Measurements from ENCODE around the gene FDX2.
"Not testable (repeated sequence)": the region's sequence is repeated elsewhere in the genome, so short reads cannot be mapped to it uniquely, and the experiment has no call there.

The FDX2 gene

DNA sequence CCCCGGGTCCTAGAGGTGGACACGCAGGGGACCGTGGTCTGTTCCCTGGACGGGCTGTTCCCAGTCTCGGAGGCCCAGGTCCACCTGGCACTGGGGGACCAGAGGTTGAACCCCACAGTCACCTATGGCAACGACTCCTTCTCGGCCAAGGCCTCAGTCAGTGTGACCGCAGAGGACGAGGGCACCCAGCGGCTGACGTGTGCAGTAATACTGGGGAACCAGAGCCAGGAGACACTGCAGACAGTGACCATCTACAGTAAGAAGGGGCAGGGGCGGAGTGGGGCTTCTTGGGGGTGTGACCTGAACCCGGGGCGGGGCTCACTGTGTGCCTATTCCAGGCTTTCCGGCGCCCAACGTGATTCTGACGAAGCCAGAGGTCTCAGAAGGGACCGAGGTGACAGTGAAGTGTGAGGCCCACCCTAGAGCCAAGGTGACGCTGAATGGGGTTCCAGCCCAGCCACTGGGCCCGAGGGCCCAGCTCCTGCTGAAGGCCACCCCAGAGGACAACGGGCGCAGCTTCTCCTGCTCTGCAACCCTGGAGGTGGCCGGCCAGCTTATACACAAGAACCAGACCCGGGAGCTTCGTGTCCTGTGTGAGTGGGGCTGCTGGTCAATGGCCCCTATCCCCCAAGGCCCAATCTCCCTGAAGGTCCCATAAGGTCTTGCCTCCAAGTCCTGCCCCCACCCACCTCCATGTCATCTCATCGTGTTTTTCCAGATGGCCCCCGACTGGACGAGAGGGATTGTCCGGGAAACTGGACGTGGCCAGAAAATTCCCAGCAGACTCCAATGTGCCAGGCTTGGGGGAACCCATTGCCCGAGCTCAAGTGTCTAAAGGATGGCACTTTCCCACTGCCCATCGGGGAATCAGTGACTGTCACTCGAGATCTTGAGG, 31.5 kb downstream of the FDX2 start:
- DNase-seq (ENCODE audit: low spot score): no peak

DNA sequence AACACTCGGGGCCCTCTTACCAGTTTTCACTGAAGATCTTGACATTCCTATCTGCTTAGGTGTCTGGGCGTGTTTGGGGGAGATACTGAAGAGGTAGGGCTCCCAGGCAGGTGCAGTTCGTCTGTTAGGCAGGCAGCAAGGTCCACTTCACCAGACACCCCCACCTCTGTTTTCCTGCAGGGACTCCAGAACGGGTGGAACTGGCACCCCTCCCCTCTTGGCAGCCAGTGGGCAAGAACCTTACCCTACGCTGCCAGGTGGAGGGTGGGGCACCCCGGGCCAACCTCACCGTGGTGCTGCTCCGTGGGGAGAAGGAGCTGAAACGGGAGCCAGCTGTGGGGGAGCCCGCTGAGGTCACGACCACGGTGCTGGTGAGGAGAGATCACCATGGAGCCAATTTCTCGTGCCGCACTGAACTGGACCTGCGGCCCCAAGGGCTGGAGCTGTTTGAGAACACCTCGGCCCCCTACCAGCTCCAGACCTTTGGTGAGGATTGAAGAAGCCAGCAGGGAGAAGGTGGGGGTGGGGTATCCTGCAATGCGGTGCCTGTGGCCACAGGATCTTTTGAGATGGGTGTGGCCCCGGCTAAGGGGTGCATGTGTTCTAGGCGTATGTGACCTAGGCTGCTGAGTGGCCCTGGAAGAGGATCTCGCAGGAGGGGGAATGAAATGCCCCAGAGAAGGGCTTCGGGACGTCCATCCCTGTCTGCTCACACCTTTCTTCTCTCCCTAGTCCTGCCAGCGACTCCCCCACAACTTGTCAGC, 32.3 kb downstream of the FDX2 start:
- DNase-seq (ENCODE audit: low spot score): no peak

DNA sequence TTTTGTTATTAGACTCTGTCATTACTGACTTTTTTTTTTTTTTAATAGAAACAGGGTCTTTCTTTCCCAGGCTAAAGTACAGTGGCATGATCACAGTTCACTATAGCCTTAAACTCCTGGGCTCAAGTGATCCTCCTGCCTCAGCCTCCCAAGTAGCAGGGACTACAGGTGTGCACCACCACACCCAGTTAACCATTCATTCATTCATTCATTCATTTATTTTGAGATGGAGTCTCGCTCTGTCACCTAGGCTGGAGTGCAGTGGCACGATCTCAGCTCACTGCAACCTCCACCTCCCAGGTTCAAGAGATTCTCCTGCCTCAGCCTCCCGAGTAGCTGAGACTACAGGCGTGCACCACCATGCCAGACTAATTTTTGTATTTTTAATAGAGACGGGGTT, 33.8 kb downstream of the FDX2 start:
- not testable (repeated sequence) for DNase-seq (ENCODE audit: low spot score)

DNA sequence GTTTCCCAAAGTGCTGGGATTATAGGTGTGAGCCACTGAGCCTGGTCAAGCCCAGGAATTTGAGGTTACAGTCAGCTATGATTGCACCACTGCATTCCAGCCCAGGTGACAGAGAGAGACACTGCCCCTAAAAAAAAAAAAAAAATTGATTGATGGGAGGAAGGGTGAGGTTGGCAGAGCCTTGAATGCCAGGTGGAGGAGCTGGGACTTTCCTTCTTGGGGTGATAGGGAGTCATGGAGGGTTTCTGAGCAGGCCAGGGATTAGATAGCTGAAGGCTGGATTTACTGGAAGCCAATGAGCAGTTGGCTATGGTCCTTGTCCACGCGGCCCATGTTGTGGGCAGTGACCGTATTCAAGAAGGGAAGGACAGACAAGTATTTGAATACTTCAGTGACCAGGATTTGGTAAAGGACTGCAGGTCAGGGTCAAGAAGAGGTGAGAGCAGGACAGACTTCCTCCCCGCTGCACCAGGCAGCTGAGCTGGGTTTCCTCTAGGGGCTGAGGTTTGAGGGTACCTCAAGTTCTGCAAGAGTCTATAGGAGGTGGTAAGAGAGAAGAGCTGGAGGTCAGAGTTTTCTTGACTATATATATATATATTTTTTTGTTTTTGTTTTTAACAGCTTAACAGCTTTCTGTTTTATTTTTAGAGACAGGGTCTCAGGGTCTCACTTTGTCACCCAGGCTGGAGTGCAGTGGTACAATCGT, 35.9 kb downstream of the FDX2 start:
- DNase-seq (ENCODE audit: low spot score): no peak

DNA sequence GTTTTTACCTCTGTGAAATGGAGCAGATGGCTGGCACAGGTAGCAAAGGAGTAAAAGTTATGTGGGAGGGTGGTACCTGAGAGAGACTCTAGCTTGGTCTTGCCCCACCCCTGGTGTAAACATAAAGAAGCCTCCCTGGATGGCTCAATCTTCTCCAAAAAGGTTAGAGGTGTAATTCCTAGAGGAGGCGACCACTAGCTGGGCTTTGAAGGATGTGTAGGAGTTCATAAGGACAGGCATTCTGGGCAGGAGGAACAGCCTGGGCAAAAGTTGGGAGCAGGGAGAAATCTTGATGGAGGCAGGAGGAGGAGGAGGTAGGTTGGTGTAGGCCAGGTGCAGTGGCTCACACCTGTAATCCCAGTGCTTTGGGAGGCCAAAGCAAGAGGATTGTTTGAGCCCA, 36.9 kb downstream of the FDX2 start:
- DNase-seq (ENCODE audit: low spot score): no peak

DNA sequence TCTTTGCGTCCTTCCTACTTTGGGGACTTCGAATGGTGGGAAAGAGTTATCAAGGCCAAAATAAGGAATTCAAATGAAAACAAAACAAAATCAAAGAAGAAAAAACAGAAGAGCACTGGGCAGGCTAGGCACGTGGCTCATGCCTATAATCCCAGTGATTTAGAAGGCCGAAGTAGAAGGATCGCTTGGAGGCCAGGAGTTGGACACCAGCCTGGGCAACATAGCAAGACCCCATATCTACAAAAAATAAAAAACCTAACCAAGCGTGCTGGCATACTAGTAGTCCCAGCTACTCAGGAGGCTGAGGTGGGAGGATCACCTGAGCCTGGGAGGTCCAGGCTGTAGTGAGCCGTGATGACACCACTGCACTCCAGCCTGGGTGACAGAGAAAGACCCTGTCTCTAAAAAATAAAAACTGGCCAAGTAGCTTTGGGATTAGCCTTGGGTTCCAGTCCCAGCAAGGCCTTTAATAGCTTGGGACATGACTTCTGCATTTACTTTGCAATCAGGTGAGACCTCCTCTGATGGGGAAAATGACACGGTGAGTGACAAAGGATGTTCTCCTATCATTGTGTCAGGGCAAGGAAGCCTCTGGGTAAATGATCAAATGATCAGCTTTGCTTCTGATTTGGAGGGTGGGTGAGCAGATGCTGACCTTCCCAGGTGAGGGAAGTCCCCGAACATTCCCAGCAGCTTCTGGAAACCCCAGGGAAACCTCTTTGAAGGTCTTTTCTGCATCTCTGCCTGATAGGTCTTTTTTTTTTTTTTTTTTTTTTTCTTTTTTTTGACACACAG, 37.8 kb downstream of the FDX2 start:
- DNase-seq (ENCODE audit: low spot score): no peak

DNA sequence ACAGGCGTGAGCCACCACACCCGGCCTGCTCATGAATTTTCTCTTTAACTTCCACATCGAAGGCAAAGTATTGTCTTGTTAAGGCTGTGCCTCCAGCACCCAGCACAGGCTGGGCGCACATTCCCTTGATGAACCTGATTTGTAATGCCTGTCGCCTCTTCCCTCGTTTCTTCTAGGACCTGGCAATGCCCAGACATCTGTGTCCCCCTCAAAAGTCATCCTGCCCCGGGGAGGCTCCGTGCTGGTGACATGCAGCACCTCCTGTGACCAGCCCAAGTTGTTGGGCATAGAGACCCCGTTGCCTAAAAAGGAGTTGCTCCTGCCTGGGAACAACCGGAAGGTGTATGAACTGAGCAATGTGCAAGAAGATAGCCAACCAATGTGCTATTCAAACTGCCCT, 41.2 kb downstream of the FDX2 start:
- no peak for DNase-seq (ENCODE audit: low spot score)

DNA sequence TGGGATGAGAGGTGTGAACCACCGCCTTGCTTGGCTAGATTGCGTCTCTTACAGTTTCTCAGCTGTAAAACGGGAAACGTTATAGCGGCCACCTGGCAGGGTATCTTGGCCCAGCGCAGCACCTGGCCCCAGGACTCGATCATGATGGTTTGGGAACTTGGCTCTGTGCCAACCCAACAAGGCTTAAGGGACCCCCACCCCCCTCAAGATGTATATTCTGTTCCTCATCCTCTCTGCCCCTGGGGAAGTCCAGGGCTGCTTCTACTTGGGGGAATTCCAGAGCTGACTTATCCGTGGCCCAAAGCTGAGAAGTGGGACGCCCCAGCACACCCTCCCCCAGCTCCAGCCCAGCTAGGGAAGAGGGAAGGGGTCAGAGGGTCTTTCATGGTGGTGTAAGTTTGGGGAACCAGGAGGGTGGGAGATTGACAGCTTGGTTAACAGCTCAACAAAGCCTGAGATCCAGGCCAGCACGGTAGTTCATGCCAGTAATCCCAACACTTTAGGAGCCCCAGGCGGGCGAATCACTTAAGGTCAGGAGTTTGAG, 44.2 kb downstream of the FDX2 start:
- peak; percentile 30 for DNase-seq (ENCODE audit: low spot score)

DNA sequence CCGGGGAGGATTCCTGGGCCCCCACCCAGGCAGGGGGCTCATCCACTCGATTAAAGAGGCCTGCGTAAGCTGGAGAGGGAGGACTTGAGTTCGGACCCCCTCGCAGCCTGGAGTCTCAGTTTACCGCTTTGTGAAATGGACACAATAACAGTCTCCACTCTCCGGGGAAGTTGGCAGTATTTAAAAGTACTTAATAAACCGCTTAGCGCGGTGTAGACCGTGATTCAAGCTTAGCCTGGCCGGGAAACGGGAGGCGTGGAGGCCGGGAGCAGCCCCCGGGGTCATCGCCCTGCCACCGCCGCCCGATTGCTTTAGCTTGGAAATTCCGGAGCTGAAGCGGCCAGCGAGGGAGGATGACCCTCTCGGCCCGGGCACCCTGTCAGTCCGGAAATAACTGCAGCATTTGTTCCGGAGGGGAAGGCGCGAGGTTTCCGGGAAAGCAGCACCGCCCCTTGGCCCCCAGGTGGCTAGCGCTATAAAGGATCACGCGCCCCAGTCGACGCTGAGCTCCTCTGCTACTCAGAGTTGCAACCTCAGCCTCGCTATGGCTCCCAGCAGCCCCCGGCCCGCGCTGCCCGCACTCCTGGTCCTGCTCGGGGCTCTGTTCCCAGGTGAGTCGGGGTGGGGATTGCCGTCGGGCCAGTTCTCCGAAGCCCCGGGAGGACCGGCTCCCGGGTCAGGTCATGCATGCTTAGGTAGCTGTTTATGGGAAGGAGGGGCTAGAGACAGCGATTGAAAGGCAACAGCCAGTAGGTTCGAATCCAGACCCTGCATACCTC, 45.0 kb downstream of the FDX2 start, which contains the start of gene ICAM1:
Gene ICAM1, plus strand, starts transcription at position 505 of the 779 bp plus-strand sequence. Its CDS starts 40 bp downstream, at position 545.
- DNase-seq (ENCODE audit: low spot score): peak; percentile 35

DNA sequence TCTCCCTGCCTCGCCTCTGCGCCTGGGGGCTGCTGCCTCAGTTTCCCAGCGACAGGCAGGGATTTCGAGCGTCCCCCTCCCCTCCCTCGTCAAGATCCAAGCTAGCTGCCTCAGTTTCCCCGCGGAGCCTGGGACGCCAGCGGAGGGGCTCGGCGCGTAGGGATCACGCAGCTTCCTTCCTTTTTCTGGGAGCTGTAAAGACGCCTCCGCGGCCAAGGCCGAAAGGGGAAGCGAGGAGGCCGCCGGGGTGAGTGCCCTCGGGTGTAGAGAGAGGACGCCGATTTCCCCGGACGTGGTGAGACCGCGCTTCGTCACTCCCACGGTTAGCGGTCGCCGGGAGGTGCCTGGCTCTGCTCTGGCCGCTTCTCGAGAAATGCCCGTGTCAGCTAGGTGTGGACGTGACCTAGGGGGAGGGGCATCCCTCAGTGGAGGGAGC, 45.6 kb downstream of the FDX2 start:
- DNase-seq (ENCODE audit: low spot score): peak; percentile 39

DNA sequence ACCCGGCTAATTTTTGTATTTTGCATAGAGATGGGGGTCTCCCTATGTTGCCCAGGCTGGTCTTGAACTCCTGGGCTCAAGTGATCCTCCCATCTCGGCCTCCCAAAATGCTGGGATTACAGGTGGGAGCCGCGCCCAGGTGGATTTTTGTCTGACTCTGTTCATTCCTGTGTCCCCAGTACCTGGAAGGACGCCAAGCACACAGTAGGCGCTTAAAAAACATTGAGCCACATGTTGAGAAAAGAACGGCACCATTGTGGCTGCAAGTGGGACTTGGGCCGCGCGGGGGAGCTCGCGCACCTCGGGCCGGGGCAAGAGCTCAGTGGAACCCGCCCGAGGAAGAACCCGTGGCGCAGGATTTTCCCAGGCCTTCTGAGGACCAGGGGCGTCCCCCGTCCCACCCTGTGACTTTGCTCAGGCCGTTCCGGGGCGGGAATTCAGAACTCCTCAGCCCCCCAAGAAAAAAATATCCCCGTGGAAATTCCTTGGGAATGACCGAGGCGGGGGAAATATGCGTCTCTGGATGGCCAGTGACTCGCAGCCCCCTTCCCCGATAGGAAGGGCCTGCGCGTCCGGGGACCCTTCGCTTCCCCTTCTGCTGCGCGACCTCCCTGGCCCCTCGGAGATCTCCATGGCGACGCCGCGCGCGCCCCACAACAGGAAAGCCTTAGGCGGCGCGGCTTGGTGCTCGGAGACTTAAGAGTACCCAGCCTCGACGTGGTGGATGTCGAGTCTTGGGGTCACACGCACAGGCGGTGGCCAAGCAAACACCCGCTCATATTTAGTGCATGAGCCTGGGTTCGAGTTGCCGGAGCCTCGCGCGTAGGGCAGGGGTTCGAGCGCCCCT, 46.3 kb downstream of the FDX2 start:
- DNase-seq (ENCODE audit: low spot score): peak; percentile 56

DNA sequence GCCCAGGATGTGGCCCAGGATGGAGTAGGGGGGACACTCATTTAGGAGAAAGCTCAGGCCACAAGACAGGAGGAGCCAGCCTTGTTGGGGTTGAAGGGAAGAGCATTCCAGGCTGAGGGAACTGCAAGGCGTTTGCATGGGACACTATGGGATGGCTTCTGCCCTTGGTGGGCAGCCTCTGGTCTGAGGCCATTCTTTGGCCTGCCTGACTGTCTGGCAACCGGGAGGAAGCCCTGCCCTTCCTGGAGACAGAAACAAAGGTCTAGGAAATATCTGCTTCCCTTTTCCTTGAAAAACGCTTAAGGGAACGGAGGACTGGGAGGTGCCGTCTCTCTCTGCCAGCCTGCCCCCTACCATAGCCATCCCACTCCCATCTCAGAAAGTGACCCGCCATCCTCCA, 47.7 kb downstream of the FDX2 start:
- no peak for DNase-seq (ENCODE audit: low spot score)

DNA sequence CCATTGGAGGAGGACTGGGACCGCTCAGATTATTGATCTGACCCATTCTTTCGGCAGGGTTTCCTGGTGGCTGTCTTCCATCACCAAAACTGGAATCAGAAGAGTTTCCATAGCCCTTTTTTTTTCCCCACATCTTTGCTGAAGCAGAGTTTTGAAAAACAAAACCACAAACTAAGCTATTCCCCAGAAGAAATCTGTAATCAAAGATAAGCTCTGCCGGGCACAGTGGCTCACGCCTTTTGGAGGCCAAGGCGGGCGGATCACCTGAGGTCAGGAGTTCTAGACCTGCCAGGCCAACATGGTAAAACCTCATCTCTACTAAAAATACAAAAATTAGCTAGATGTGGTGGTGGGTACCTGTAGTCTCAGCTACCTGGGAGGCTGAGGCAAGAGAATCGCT, 49.1 kb downstream of the FDX2 start:
- no peak for DNase-seq (ENCODE audit: low spot score)

DNA sequence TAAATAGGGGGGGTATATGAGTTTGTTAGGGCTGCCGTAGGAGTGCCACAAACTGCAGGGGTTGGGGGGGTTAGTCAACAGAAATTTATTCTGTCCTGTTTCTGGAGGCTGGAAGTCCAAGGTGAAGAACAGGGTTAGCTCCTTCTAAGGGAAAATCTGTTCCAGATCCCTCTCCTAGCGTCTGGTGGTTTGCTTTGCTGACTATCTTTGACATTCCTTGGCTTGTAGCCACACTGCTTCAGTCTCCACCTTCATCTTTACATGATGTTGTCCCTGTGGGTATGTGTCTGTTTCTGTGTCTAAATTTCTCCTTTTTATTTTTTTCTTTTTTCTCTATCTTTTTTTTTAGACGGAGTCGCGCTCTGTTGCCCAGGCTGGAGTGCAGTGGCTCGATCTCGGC, 53.0 kb downstream of the FDX2 start:
- no peak for DNase-seq (ENCODE audit: low spot score)

DNA sequence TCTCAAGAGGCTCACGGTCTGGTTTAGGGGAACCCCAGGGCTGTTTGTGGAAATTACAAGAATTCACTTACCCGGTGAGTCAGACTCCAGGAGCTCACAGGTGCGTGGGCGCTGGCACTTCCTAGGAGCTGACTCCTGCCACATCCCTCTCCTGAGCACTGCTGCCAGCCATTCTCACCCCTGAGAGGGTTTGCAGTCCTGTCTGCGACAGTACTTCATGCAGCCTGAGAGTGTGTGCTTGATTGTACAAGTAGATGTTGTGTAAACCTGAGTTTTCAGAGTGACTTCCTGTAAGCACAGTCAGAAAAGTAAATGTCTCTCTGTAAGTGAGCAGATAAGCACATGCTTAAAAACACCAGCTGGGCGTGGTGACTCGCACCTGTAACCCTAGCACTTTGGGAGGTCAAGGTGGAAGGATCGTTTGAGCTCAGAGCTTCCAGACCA, 55.7 kb downstream of the FDX2 start:
- no peak for DNase-seq (ENCODE audit: low spot score)

Data from pons (tissue), 1 donor.